SU-DHL-6 (cell line): ENCODE data around the gene HBE1.

Experiments used
- H2AFZ ChIP-seq: fragments of 200-600 bp; sonication (generic); 2 replicates; pipeline ENCODE4 v1.6.1; 2014; ENCODE audit warnings: low read depth, mild to moderate bottlenecking, moderate library complexity, mixed read lengths, antibody characterized with exemption, low read length; ENCODE audit not compliant: severe bottlenecking
- H3F3A ChIP-seq: fragments of 200-600 bp; shearing (Covaris generic); 2 replicates; pipeline ENCODE4 v1.6.0; 2016; ENCODE audit warnings: antibody characterized with exemption, mild to moderate bottlenecking; ENCODE audit not compliant: insufficient read depth
- H3K27ac ChIP-seq: fragments of 200-600 bp; sonication (generic); 2 replicates; pipeline ENCODE4 v1.5.1; 2016; ENCODE audit warnings: low read depth, mild to moderate bottlenecking, low read length, moderate library complexity, mixed read lengths
- H3K27me3 ChIP-seq: fragments of 200-600 bp; sonication (generic), shearing (Covaris generic); 2 replicates; pipeline ENCODE4 v1.6.0; 2014; ENCODE audit warnings: mild to moderate bottlenecking, low read length
- H3K36me3 ChIP-seq: fragments of 200-600 bp; sonication (generic); 2 replicates; pipeline ENCODE4 v1.6.1; 2014; ENCODE audit warnings: mild to moderate bottlenecking, low read length, mixed read lengths
- H3K4me2 ChIP-seq: fragments of 300-600, 200-600 bp; shearing (Covaris generic), sonication (generic); 2 replicates; pipeline ENCODE4 v1.6.0; 2014; ENCODE audit warnings: low read length, low read depth, mild to moderate bottlenecking; ENCODE audit not compliant: poor library complexity, severe bottlenecking
- H3K4me3 ChIP-seq: fragments of 200-600 bp; sonication (generic); 2 replicates; pipeline ENCODE4 v1.5.1; 2014; ENCODE audit warnings: antibody characterized with exemption, low read length, mild to moderate bottlenecking, mixed read lengths; ENCODE audit not compliant: insufficient read depth, poor library complexity, severe bottlenecking
- H3K79me2 ChIP-seq: fragments of 200-600 bp; sonication (generic); 2 replicates; pipeline ENCODE4 v1.6.1; 2014; ENCODE audit warnings: mild to moderate bottlenecking, low read length, moderate library complexity; ENCODE audit not compliant: insufficient read depth
- H3K9ac ChIP-seq: fragments of 200-600 bp; sonication (generic); 2 replicates; pipeline ENCODE4 v1.7.0; 2014; ENCODE audit warnings: mild to moderate bottlenecking, low read length
- H3K9me2 ChIP-seq: fragments of 200-600 bp; sonication (generic); replicated peaks from 2 replicates; pipeline ENCODE4 v1.6.1; 2014; ENCODE audit warnings: low read length; ENCODE audit not compliant: insufficient read depth
- H3K9me3 ChIP-seq: fragments of 200-600 bp; sonication (generic); 2 replicates; pipeline ENCODE4 v1.6.1; 2014; ENCODE audit warnings: low read length, mixed read lengths; ENCODE audit not compliant: insufficient read depth
- H4K20me1 ChIP-seq: fragments of 200-600 bp; sonication (generic); 2 replicates; pipeline ENCODE4 v1.6.1; 2014; ENCODE audit warnings: low read depth, mild to moderate bottlenecking, antibody characterized with exemption, low read length, moderate library complexity, mixed read lengths
- CTCF ChIP-seq: fragments of 200-600 bp; sonication (generic); IDR thresholded peaks from one replicate; pipeline ENCODE4 v1.5.1; 2017; ENCODE audit warnings: antibody characterized with exemption, mild to moderate bottlenecking, low read length, moderate library complexity; ENCODE audit not compliant: insufficient read depth, poor library complexity, severe bottlenecking
- EZH2phosphoT487 ChIP-seq: fragments of 200-600 bp; sonication (generic), shearing (Covaris generic); conservative IDR thresholded peaks from 2 replicates; pipeline ENCODE4 v1.6.1; 2018; ENCODE audit warnings: mild to moderate bottlenecking, antibody characterized with exemption, low read length, moderate library complexity, mixed read lengths

HBE1 gene

GRCh38 chr11:5235364-5236095 lies 34.2 kb downstream of the HBE1 start:
- Histone ChIP-seq H3K27ac (no peak overlapping the region), H3K9ac (no peak overlapping the region), H3K9me3 (no peaks in the 10 kb centered on the region), H3F3A (no peaks in the 10 kb centered on the region), H2AFZ (no peak overlapping the region), H3K9me2 (no peaks in the 10 kb centered on the region), H3K36me3 (no peaks in the 10 kb centered on the region), H3K27me3 (no peaks in the 10 kb centered on the region), H4K20me1 (no peaks in the 10 kb centered on the region), H3K4me2 (no peak overlapping the region), H3K79me2 (no peaks in the 10 kb centered on the region), H3K4me3 (no peak overlapping the region)
- TF ChIP-seq CTCF = no peak
- no peak for TF ChIP-seq EZH2phosphoT487

GRCh38 chr11:5234381-5234834 lies 35.3 kb downstream of the HBE1 start, which contains the start of gene HBD:
TSS of gene HBD (minus strand) at chr11:5234483. CDS start at chr11:5234433, 50 bp downstream.
- Histone ChIP-seq H3F3A (no peaks in the 10 kb centered on the region), H3K27me3 (no peaks in the 10 kb centered on the region), H3K9me2 (no peaks in the 10 kb centered on the region), H3K36me3 (no peaks in the 10 kb centered on the region), H3K27ac (no peak within 1 kb of the TSS), H3K4me3 (no peak within 1 kb of the TSS), H3K79me2 (no peaks in the 10 kb centered on the region), H3K9me3 (no peaks in the 10 kb centered on the region), H2AFZ (no peak within 1 kb of the TSS), H4K20me1 (no peaks in the 10 kb centered on the region), H3K4me2 (no peak within 1 kb of the TSS), H3K9ac (no peak within 1 kb of the TSS)
- no peak for TF ChIP-seq CTCF
- no peak for TF ChIP-seq EZH2phosphoT487

GRCh38 chr11:5233307-5233706 lies 36.4 kb downstream of the HBE1 start:
- Histone ChIP-seq H3K9me3 (no peaks in the 10 kb centered on the region), H2AFZ (no peak overlapping the region), H3K27ac (no peak overlapping the region), H3K79me2 (no peaks in the 10 kb centered on the region), H3K9ac (no peak overlapping the region), H3K27me3 (no peaks in the 10 kb centered on the region), H3K36me3 (no peaks in the 10 kb centered on the region), H3F3A (no peaks in the 10 kb centered on the region), H4K20me1 (no peaks in the 10 kb centered on the region), H3K4me2 (no peak overlapping the region), H3K9me2 (no peaks in the 10 kb centered on the region), H3K4me3 (no peak overlapping the region)
- no peak for TF ChIP-seq CTCF
- no peak for TF ChIP-seq EZH2phosphoT487
